ENCODE measurements around the gene GPC1.

GPC1 gene

DNA sequence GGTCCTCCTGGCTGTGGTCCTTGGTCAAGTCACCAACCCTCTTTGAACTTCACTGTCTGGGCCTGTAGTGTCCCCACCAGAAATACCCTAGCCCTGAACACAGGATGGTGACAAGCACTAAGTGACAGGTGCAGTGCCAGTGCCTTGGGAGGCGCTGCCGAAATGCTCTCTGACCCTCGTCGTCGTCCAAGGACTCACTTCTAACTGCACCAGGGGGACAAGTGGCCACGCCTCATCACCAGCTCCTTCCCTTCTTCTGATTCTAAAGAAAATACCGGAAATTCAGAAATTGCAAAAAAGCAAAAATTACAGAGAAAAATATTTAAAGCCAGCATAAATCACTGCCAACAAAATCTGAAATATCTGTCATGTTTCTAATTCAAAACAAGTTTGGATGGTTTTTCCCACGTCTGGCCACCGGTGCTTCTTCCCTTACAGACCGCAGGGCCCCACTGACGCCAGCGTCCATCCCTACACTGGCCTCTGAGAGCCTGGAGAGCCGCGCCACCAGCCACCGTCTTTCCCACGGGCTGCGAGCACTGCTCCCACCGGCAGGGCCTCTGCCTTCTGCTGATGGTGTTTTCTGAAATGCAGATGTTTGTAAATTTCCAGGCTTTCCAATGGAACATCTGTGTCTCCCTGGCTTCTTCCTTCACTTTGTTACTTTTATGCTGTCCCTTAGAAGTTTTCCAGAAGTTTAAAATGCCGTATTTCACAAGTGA, 37.4 kb upstream of the GPC1 start:
- DNase-seq (ENCODE audit: low read depth): no peak

DNA sequence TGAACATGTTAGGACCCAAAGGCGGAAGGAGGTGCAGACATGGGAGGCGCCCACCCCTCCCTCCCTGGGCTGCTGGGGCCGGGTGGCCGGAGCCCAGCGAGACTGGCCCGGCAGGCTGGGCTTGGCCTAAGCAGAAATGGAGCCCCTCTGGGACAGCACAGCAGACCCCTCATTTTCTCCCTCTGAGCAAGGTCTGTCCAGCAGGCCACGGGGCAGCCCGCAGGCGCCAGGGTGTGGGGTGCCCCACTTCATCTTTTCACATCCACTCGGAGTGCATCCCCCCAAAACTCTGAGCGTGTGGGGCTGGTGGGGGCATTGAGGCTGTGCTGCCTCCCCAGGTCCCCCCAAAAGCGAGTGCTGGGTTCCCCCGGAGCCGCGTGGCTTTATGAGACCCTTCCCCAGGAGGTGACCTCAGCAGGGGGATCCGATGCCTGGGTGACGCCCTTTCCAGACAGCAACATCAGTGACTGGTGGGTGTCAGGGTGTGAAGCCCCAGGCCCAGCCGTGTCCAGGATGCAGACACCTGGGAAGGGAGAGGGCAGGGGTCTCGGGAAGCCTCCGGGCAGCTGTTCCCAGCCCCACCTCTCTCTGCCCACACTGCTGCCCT, 36.7 kb upstream of the GPC1 start:
- no peak for DNase-seq (ENCODE audit: low read depth)

DNA sequence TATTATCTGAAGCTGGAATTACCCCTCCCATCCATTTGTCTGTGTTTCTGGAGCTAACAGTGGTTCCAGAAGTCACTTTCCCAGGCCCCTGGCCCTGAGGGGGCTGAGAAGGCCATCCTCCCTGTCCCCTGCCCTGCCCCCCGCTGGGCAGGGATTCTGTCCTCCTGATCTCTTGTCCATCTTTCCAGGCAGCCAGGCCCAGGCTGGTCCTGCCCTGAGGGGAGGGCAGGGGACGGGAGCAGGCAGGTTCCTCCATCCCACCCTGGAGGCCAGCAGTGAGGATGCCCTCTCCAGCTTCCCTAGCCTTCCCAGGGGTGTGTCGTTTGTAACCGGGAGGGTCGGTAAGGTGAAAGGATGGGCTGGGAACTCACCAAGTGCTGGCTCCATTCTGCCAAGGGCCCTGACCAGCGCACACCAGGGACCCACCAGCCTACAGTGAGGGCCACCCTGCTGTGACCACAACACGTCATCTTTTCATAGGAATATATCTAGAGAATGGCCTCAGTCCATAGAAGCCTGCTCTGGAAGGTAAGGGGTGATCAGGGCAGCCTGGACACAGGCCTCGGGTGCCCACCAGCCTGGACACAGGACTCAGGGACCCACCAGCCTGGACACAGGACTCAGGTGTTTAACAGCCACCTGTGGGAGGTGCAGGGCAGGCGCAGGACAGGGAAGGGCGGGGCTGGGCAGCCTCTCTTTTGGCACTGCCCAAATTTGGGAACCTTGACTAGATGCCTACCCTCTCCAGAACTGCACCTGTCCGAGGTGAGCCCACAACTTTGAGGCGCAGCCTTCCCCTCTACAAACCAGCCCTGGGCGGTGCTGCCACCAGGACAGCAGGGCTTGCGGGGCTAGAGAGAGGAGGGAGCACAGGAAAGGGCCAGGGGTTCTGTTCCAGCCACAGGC, 35.8 kb upstream of the GPC1 start:
- DNase-seq (ENCODE audit: low read depth): no peak

DNA sequence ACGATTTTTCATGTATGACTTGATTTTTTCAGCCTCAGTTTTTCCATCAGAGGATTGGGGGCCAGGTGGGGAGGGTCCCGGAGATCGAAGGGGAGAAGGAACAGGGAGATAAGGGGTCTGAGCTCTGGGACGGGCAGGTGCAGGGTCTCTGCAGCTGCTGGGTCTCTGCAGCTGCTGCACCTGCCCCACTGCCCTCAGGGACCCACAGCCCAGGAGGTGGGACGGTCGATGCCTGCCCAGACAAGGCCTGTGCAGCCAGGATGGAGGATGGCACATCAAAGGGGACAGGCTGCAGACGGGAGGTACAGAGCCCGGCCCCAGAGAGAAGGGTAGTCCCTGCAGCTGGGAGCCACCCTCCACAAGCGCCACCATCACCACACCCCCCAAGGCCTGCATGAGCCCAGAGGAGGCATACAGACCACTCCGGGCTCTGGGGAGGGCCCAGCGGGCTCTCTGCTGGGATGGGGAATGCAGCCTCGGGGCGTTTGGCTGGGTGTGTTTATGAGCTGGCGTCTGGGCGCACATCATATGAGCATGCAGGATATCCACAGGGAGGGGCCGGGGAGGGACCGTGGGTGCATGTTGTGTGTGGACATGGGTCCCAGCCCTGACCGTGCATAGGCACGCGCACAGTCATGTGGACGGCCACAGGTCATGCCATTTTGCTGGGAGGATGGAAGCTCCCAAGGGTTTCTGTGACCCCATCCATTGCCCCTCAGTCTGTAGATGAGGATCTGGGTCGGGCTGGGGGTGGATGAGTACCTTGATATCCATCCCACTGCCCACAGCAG, 34.9 kb upstream of the GPC1 start:
- no peak for DNase-seq (ENCODE audit: low read depth)

DNA sequence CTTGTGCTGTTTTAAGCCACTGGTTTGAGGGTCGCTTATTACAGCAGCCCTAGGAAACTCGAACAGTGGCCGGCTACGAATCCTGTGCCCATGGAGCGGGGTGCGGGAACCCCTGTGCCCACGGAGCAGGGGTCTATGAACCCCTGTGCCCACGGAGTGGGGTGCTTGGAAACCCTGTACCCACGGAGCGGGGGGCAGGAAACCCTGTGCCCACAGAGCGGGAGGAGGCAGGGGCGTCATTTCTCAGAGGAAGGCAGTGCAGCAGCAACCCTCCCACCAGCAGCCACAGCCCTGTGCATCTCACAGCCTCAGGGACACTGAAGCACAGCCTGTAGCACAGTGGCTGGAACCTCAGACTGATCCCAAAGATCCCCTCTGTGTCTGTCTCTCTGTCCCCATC, 34.2 kb upstream of the GPC1 start:
- no peak for DNase-seq (ENCODE audit: low read depth)

DNA sequence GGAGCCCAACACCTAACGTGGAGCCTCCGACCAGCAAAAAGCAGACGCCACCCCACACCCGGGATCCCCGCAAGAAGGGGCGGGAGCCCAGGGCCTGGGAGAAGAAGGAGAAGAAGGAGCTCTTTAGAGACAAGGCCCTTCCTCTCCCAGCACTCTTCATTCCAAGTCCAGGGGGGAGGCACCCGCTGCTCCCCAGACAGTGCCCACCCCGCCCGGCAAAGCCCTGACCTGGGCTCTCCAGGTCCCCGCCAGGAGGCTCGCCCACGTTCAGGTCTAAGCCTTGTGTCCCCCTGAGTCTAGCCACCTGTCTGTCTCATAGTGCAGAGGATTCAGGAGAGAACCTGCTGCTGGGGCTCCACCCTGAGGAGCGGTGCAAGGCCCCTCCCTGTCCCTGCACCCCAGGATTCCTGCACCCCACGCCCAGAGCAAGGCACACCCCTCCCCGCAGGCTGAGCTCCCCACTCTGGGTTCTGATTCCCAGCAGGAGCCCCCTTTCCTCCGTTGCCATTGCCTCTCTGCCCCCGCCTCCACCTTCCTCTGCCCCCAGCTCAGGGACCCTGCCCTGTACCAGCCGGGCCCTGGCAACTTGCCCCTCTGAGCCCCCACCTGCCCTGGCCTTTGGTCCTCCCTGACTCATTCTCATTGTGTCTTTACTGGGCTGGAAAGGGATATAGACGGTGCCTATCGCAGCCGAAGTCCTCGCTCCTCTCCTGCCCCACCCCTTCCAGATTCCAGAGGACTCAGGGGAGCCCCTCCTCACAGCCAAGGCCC, 33.5 kb upstream of the GPC1 start:
- no peak for DNase-seq (ENCODE audit: low read depth)

DNA sequence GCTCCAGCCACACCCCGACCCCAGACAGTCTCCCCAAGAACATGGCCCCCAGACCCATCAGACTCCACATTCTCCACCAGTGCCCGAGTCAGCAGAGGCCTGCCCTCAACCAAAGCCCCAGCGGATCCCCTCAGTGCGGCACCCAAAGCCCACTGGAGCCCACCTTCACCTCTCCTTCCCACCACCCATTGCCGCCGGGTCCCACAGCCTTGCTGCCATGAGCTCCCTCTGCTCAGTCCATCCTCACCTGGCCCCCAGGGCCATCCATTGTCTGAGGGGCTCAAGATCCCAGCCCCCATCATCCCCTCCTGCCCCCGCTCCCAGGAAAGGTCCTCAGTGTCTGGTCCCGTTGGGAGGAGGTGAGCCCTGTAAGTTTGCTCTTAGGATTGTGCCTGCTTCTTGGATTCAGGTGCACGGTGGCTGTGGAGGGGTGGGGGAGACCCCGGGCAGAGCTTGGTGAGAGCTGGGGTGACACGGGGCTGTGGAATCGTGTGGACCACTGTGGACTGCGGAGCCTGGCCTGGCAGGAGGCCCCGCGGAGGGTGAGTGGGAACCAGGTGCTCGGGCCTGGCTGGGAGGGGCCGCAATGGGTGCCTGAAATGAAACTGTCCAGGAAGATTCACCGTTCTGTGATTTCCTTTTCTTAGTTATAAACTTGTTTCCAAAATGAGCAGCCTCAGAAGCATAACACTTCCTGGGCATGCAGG, 32.7 kb upstream of the GPC1 start:
- DNase-seq (ENCODE audit: low read depth): no peak

DNA sequence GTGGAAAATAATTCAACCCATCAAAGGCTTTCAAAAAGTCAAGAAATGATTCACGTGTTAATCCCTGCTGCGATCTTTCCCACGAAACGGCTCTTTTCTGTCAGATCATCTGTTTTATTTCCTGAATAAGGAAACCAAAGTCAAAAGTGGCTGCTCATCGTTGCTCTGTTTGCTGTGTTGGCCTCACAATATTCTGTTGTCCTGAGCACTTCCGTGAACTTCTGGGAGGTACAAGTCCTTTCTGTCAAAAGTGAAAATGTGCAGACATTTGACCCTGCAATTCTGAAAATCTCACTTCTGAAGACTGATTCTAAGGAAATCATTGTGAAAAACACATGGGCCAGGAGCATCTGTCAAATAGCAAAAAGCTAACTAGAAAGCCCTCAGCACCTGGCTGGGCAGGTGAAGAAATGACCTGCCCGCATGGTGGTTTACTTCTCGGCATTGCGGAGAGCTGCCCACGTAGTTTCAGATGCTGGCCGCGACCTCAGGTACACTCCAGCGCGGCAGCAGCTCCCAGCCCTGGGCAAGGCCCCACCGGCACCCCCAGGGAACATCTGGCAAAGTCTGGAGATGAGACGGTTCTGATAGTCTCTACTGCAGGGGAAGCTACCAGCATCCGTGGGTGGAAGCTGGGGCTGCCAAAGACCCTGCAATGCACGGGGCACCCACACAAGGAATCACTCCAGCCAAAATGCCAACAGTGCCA, 31.9 kb upstream of the GPC1 start:
- no peak for DNase-seq (ENCODE audit: low read depth)

DNA sequence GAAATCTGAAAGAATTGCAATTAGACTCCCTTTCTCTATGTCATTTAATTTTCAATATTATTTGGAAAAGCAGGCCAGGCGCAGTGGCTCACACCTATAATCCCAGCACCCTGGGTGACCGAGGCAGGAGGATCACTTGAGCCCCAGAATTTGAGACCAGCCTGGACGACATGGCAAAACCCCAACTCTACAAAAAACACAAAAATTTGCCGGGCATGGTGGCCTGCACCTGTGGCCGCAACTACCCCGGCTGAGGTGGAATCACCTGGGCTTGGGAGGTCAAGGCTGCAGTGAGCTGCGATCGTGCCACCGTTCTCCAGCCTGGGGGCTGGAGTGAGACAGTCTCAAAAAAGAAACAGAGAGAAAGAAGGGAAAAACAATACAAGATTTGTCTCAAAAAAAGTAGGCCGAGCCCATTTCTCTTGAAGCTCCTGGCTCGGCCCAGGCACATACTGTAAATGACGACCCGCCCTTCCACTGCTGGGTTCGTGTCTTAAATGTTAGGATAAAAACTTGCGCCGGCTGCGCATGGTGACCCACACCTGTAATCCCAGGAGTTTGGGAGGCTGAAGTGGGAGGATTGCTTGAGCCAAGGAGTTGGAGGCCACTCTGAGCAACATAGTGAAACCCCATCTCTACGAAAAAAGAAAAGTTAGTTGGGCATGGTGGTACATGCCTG, 31.1 kb upstream of the GPC1 start:
- no peak for DNase-seq (ENCODE audit: low read depth)

DNA sequence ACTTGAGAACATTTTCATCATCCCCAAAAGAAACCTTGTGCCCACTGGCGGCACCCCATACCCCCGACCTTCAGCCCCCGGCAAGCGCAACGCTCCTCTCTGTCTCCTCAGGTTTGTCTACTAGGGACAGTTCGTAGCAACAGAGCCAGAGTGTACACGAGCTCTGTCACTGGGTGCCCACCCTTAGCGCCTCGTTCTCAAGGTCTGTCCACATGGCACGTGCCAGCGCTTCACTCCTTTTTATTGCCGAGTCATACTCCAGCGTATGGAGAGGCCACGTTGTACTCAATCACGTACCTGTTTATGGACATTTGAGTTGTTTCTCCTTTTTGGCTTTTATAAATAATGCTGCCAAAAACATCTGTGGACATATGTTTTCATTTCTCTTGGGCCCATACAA, 30.3 kb upstream of the GPC1 start:
- no peak for DNase-seq (ENCODE audit: low read depth)

DNA sequence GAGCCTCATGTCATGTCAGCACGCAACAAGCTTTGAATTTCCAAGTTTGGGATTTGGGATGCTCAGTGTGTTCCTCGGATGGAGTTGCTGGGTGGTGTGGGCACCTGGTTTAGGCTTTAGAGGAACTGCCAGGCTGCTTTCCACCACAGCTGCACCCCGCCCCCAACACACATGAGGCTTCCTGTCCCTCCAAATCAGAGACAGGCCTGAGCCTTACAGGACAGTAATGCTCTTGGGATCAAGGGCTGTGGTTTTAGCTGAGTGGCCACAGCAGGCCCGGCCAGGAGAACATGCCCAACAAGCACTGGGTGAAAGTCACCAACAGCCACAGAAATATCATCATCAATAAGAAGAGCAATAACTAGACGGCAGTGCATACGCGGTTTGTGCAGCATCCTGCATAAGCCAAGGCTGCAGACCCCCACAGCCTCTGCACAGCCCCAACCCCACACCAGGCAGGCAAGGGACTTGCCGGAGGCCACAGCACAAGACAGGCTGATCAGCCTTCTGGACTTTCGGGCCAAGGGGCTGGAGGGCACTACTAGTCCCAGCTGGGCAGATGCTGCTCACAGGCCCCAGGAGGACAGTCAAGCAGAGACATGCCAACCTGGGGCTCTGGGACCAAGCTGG, 29.7 kb upstream of the GPC1 start:
- no peak for DNase-seq (ENCODE audit: low read depth)

DNA sequence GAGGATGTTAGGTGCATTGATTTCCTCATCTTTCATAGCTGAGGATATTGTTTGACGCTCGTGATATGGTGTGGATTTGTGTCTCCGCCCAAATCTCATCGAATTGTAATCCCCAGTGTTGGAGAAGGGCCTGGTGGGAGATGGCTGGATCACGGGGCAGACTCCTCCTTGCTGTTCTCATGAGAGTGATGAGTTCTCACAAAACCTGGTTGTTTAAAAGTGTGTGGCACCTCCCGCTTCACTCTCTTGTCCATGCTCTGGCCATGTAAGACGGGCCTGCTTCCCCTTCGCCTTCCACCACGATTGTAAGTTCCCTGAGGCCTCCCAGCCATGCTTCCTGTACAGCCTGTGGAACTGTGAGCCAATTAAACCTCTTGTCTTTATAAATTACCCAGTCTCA, 28.4 kb upstream of the GPC1 start:
- no peak for DNase-seq (ENCODE audit: low read depth)

DNA sequence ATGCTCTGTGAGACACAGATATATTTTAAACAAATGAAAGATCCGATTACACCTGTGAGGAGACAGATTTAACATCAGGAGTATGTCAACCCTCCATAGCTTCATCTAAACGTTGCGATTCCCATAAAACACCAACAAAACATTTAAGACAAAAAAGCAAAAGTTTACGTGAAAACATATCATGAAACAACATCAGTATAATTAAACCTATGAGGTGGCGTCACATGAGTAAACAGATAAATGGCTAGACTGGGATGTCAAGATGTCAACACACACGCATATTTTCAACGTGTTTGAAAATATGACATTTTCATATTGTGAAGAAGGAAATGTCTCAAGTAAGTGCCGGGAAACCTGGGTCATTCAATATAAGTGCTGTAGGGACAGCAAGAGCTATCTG, 25.5 kb upstream of the GPC1 start:
- no peak for DNase-seq (ENCODE audit: low read depth)

DNA sequence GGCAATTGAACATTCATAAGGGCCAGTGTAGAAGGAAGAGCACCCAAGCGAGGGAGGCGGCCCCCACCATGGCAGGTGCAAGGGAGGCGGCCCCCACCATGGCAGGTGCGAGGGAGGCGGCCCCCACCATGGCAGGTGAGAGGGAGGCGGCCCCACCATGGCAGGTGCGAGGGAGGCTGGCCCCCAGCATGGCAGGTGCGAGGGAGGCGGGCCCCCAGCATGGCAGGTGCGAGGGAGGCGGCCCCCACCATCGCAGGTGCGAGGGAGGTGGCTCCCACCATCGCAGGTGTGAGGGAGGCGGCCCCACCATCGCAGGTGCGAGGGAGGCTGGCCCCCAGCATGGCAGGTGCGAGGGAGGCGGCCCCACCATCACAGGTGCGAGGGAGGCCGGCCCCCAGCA, 24.7 kb upstream of the GPC1 start:
- no peak for DNase-seq (ENCODE audit: low read depth)

DNA sequence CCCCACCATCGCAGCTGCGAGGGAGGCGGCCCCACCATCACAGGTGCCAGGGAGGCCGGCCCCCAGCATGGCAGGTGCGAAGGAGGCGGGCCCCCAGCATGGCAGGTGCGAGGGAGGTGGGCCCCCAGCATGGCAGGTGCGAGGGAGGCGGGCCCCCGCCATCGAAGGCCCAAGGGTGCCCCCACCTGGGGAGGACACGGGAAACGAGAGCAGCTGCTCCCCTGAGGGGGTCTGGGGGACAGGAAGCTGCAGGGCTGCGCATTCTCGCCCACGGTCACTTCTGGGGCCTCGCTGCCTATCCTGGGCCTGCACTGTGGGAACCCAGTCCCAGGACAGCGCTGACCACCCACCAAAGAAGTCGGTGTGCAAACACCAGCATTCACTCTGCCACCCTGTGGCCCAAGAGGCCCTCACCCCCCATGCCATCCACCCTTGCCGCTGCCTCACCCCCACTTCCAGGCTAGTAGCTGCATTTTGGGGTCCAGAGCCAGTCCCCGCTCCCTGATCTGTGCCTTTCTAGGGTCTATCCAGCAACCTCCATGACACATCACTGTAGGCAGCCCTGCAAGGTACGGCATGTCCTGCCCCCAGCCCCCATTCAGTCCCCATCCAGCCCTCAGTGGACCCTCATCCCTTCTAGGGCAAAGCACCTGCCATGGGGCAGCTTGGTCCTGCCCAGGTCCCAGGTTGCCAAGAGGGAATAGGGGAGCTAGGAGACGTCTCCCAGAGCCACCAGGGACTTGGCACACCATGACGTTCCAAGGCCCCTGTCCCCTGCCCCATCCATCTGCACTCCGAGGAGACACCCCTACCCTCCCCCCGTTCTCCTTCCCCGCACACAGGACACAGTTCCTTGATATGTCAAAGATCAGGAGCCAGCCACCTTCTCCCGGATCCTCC, 24.0 kb upstream of the GPC1 start:
- no peak for DNase-seq (ENCODE audit: low read depth)

DNA sequence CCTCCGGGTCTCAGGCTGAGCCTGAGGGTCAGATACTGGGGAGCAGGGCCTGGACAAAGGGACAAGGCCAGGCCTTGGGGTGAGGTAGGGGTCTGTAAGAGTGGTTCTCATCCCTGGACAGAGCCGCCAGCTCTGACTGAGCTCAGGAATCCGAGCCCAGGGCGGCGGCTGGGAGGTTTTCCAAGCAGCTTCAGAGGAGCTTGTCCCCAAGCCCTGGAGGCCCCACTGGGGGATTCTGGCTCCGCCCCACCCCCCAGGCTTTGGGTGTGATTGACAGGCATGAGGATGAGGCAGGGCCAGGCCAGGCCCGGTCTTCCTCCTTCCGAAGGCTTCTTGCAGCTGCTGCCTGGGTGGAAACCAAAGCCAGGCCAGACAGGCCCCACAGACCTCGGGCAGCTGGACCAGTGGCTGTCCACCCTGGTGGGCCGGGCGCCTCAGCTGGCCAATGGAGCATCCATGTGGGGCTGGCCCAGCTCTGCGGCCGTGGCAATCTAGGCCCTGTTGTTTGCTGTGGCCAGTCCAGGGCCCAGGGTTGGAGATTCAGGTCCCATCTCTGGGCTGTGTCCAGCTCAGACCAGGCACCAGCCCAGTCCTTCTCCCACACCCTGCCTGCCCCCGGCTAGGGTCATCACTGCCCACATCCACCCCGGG, 23.1 kb upstream of the GPC1 start:
- no peak for DNase-seq (ENCODE audit: low read depth)

DNA sequence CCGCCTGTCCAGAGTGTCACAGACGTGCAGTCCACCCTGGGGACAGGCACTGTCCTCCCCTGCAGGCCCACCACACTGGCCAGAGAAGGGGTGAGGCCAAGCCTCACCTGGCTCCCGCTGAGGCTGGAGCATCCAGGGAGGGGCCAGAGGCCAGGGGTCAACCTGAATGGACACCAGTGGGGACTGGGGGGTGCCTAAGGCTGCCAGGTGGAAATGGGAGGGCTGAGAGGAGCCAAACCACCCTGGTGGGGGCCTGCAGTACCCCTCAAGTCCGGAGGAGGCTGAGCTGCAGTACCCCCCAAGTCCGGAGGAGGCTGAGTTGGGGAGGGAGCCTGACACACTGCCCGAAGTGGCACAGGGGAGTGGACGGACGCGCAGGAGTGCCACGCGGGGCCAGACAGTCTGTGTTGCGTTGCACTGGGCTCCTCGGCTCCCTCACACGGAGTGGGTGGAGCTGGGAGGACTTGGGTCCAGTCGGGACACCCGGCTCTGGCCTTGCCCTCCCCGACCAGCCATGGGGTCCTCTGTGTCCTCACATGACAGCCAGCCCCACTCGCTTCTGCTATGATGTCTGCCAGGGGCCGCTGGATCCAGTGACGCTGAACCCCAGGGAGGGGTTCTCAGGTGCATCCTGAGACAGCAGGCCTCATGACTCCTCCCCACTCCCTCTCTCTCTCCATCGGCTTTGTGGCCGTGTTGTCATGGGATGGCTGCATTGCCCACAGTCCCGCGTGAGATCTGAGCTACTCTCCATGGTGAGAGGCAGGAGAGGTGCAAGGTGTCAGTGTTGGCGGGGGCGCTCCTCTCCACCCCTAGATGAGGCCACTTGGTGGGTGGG, 22.3 kb upstream of the GPC1 start:
- DNase-seq (ENCODE audit: low read depth): no peak
